Measurements from ENCODE around the gene MKNK2.

MKNK2 gene

DNA sequence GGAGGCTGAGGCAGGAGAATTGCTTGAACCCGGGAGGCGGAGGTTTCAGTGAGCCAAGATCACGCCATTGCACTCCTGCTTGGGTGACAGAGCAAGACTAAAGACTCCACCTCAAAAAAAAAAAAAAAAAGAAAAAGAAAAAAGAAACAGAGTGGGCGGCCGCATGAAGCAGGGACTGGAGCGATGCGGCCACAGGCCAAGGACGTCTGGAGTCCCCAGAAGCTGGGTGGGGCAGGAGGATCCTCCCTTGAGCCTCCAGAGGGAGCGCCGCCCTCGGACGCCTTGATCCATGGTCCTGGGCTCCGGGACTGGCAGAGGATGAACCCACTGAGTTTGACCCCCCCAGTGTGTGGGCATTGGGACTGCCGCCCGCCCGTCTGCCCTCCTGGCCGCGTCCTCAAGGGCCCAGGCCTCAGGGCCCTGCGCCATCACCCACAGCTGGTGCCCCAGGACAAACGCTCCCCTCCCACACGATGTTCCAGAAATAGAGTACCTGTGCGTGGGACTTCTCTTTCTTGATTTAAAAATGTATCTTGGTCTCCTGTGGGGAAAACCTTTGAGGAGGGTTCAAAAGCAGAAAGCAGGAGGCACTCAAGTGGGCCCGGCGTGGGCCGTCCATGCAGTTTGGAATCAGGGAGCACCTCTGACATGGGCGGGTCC, 51.1 kb downstream of the MKNK2 start:
- Histone ChIP-seq H3K4me2 (no peak overlapping the region), H3K4me3 (no peak overlapping the region), H3K4me1 (no peaks in the 10 kb centered on the region), H3K27me3 (no peaks in the 10 kb centered on the region), H3K27ac (no peak overlapping the region), H3K36me3 (peaks cover 59 to 96% (median 82%) of the 10 kb centered on the region in 11 experiments), H3K9me3 (replicated peaks in 1 of 11) (peaks cover 0 to 23% (median 16%) of the 10 kb centered on the region in 11 experiments; a peak in 14 of 22 replicates), H4K20me1 (peaks cover 13 to 57% (median 26%) of the 10 kb centered on the region in 11 experiments; a peak in 16 of 22 replicates), H3K9ac (0 out of 22 replicates have a peak overlapping the region, but pooled peaks of 1 of the 11 experiments have one; percentile 10)
- no peak for TF ChIP-seq Cebpa-rat (IDR thresholded peaks at IDR 0.05)

- no peak for TF ChIP-seq Cebpa-rat (IDR thresholded peaks at IDR 0.05)
- H3K9me3 ChIP-seq (replicated peaks in 1 of 11): peaks cover 0 to 20% (median 16%) of the 10 kb centered on the region in 11 experiments; a peak in 14 of 22 replicates
- H3K4me3 ChIP-seq: no peak overlapping the region
- H3K4me2 ChIP-seq: no peak overlapping the region
- peaks cover 13 to 61% (median 26%) of the 10 kb centered on the region in 11 experiments; a peak in 16 of 22 replicates for H4K20me1 ChIP-seq
- no peak overlapping the region for H3K9ac ChIP-seq
- no peaks in the 10 kb centered on the region for H3K27me3 ChIP-seq
- no peaks in the 10 kb centered on the region for H3K4me1 ChIP-seq
- H3K27ac ChIP-seq: no peak overlapping the region
- H3K36me3 ChIP-seq: peaks cover 59 to 98% (median 86%) of the 10 kb centered on the region in 11 experiments
Measured at GRCh38 chr19:1998712-1999708, 52.0 kb downstream of the MKNK2 start.

GRCh38 chr19:1997353-1998233, 53.5 kb downstream of the MKNK2 start:
- Histone ChIP-seq H3K4me2 (no peak overlapping the region), H3K4me3 (no peak overlapping the region), H3K36me3 (peaks cover 61 to 97% (median 89%) of the 10 kb centered on the region in 11 experiments), H3K9ac (no peak overlapping the region), H3K4me1 (no peaks in the 10 kb centered on the region), H4K20me1 (peaks cover 13 to 50% (median 26%) of the 10 kb centered on the region in 11 experiments; a peak in 16 of 22 replicates), H3K27me3 (no peaks in the 10 kb centered on the region), H3K27ac (no peak overlapping the region), H3K9me3 (replicated peaks in 1 of 11) (peaks cover 0 to 20% (median 16%) of the 10 kb centered on the region in 11 experiments; a peak in 14 of 22 replicates)
- no peak for TF ChIP-seq Cebpa-rat (IDR thresholded peaks at IDR 0.05)

GRCh38 chr19:1992759-1993260, 58.2 kb downstream of the MKNK2 start:
- H3K4me2 ChIP-seq: no peak overlapping the region
- peaks cover 11 to 50% (median 40%) of the 10 kb centered on the region in 11 experiments; a peak in 17 of 22 replicates for H4K20me1 ChIP-seq
- H3K9ac ChIP-seq: no peak overlapping the region
- H3K4me3 ChIP-seq: no peak overlapping the region
- no peaks in the 10 kb centered on the region for H3K4me1 ChIP-seq
- no peak overlapping the region for H3K27ac ChIP-seq
- no peaks in the 10 kb centered on the region for H3K27me3 ChIP-seq
- TF ChIP-seq Cebpa-rat (IDR thresholded peaks at IDR 0.05): no peak
- H3K36me3 ChIP-seq: peaks cover 68 to 97% (median 94%) of the 10 kb centered on the region in 11 experiments
- peaks cover 0 to 20% (median 16%) of the 10 kb centered on the region in 11 experiments; a peak in 14 of 22 replicates for H3K9me3 ChIP-seq (replicated peaks in 1 of 11)

GRCh38 chr19:1991018-1991913, 59.8 kb downstream of the MKNK2 start:
- H3K4me1 ChIP-seq: no peaks in the 10 kb centered on the region
- H3K27ac ChIP-seq: no peak overlapping the region; a peak in 1 of 22 replicates
- H3K4me2 ChIP-seq: no peak overlapping the region
- peaks cover 4 to 56% (median 42%) of the 10 kb centered on the region in 11 experiments; a peak in 17 of 22 replicates for H4K20me1 ChIP-seq
- H3K36me3 ChIP-seq: peaks cover 65 to 95% (median 92%) of the 10 kb centered on the region in 11 experiments
- peak overlapping the region in 1 of 11 experiments; percentile 19; a peak in 2 of 22 replicates for H3K9ac ChIP-seq
- H3K4me3 ChIP-seq: no peak overlapping the region
- TF ChIP-seq Cebpa-rat (IDR thresholded peaks at IDR 0.05): no peak
- peaks cover 0 to 5% (median 4%) of the 10 kb centered on the region in 11 experiments; a peak in 13 of 22 replicates for H3K9me3 ChIP-seq (replicated peaks in 1 of 11)
- no peaks in the 10 kb centered on the region for H3K27me3 ChIP-seq

DNA sequence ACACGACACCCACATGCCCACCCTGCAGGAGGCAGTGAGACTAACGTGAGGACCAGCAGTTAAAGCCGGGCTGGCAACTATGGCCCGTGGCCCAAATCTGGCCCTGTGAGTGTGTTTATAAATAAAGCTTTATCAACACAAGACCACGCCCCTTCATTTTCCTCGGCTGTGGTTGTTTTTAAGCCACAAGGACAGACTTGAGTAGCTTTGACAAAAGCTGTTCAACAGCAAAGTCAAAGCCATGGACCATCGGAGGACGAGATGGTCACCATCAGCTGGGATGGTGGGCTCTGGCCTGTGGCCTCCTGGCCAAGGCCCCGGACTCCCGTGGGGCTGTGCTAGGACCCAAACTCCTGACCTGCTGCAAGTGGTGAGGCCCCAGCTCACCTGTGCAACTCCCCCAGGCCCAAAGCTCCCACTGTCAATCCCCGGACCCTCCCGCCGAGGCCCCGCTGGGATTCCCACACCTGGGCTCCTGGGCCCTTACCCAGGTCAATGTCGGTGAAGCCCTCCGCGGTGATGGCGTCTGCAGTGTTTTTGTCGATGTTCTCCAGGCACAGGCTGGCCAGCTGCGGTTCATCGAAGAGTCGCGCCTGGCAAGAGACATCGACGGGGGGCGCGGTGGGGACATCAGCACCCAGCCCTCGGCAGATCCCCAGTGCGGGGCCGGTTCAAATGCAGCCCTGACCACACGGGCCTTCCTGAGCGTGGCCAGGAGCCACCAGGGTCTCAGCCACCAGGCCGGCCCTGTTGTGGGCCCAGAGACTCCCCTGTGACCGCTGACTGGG, 60.6 kb downstream of the MKNK2 start:
- no peaks in the 10 kb centered on the region for H3K27me3 ChIP-seq
- H3K4me3 ChIP-seq: no peak overlapping the region
- H4K20me1 ChIP-seq: peaks cover 4 to 65% (median 50%) of the 10 kb centered on the region in 11 experiments; a peak in 17 of 22 replicates
- H3K27ac ChIP-seq: no peak overlapping the region; a peak in 1 of 22 replicates
- no peak for TF ChIP-seq Cebpa-rat (IDR thresholded peaks at IDR 0.05)
- H3K9me3 ChIP-seq (replicated peaks in 1 of 11): no peaks in the 10 kb centered on the region
- no peak overlapping the region; a peak in 1 of 22 replicates for H3K9ac ChIP-seq
- H3K36me3 ChIP-seq: peaks cover 67 to 95% (median 92%) of the 10 kb centered on the region in 11 experiments
- H3K4me2 ChIP-seq: no peak overlapping the region
- H3K4me1 ChIP-seq: no peaks in the 10 kb centered on the region

All from BLaER1 treated with 17β-estradiol and CSF1 and Interleukin-3, amounts not matched to agents 10 nM and 100 nM (cell line).